Fibroblast of the aortic adventitia (primary cell): ENCODE measurements around the gene NTSR2. TPM values are rescaled to one million over a fixed set of nuclear protein-coding genes. Genes with fewer than 3 reads are reported as not detected.

ENCODE experiments used
- DNase-seq: peaks from one replicate; pipeline ENCODE4 v3.0.0-alpha.2; 2010; ENCODE audit warnings: low read depth
- H3K4me3 ChIP-seq: 2 replicates; pipeline ENCODE4 v1.5.1; 2011; ENCODE audit warnings: low read depth, mild to moderate bottlenecking, control low read depth, low read length, moderate library complexity
- total RNA-seq: library from RNA; depleted of rRNA; stranded (reverse); fragments of >200 nt; gene quantifications from 2 replicates; pipeline ENCODE4 v1.2.3, GENCODE V29; 2012; ENCODE audit warnings: low replicate concordance
- TF ChIP-seq, protein P1 (sequence below): IDR thresholded peaks from 2 replicates; pipeline ENCODE4 v1.5.1; 2011; ENCODE audit warnings: mild to moderate bottlenecking, low read length, control low read depth, inconsistent platforms; ENCODE audit not compliant: insufficient read depth

The NTSR2 gene
- total RNA-seq, 1 donor, result not detected

GRCh38 chr2:11679486-11680181 lies 9.6 kb upstream of the NTSR2 start:
- H3K4me3 ChIP-seq, result no peak overlapping the region
- TF ChIP-seq, protein P1, sequence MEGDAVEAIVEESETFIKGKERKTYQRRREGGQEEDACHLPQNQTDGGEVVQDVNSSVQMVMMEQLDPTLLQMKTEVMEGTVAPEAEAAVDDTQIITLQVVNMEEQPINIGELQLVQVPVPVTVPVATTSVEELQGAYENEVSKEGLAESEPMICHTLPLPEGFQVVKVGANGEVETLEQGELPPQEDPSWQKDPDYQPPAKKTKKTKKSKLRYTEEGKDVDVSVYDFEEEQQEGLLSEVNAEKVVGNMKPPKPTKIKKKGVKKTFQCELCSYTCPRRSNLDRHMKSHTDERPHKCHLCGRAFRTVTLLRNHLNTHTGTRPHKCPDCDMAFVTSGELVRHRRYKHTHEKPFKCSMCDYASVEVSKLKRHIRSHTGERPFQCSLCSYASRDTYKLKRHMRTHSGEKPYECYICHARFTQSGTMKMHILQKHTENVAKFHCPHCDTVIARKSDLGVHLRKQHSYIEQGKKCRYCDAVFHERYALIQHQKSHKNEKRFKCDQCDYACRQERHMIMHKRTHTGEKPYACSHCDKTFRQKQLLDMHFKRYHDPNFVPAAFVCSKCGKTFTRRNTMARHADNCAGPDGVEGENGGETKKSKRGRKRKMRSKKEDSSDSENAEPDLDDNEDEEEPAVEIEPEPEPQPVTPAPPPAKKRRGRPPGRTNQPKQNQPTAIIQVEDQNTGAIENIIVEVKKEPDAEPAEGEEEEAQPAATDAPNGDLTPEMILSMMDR, result no peak
- no peak for DNase-seq

- TF ChIP-seq, protein P1, result no peak
- no peak for DNase-seq
- H3K4me3 ChIP-seq, result no peak overlapping the region
Measured at GRCh38 chr2:11679016-11679415, 9.0 kb upstream of the NTSR2 start.

DNA sequence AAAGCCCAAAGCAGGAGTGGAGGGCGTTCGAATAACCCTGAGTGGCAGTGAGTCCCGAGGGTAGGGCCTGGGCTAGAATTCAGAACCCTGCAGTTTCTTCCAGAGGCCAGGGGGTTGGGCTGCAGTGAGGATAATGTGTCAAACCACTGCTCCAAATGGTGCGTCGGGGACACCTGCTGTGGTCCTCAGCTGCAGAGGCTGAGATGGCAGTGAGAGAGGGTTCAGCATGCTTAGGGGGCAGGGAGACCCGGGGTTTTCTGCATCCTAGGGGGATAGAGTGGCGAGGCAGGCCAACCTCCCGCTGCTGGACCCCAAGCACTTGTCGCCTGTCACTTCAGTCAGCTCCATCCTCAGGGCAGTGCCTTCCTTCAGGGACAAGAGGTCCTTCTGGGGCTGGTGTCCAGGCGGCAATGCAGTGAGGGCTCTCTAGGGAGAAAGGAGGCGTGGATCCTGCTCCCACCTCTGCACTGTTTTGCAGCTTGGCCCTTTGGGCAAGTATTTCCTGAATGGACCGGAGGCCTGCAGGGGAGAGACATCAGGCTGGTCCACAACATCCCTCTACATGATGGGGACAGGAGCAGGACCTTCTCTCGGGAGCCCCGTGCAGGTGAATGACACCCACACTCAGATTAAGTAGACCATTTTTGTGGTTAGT lies 8.4 kb upstream of the NTSR2 start:
- TF ChIP-seq, protein P1, result no peak
- H3K4me3 ChIP-seq, result no peak overlapping the region
- no peak for DNase-seq

- DNase-seq, result no peak
- H3K4me3 ChIP-seq, result no peak overlapping the region
- TF ChIP-seq, protein P1, result no peak
Measured at GRCh38 chr2:11677136-11678055, 7.4 kb upstream of the NTSR2 start.

DNA sequence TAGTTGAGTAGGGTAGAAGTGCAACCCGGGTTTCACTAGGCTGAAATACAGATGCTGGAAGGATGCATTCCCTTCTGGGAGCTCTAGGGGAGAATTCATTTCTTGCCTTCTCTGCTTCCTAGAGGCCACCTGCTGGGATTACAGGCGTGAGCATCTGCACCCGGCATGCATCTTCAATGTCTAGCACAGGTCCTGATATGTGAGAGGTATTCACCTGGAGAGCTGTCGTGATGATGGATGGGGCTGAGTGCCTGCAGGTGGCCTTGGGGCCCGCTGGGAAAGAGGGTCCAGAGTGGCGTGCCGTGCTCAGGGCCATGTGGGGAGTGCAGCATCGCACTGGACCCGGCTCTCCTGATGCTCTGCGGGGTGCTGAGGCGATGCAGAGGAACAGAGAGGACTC lies 6.6 kb upstream of the NTSR2 start:
- DNase-seq, result no peak
- TF ChIP-seq, protein P1, result no peak
- no peak overlapping the region for H3K4me3 ChIP-seq

GRCh38 chr2:11675423-11676112 lies 5.6 kb upstream of the NTSR2 start:
- no peak for DNase-seq
- no peak overlapping the region for H3K4me3 ChIP-seq
- TF ChIP-seq, protein P1, result no peak
